ENCODE measurements around the gene ADGRV1.

GRCh38 chr5:91010090-91010489, 451.5 kb downstream of the ADGRV1 start:
- no peak for TF ChIP-seq RAD21 (CRISPR knock-in tag; conservative IDR thresholded peaks at IDR 0.05 in 1 of 2, IDR thresholded peaks at IDR 0.05 in 1 of 2)
- TF ChIP-seq CTCF (IDR thresholded peaks at IDR 0.05 in 2 of 3, conservative IDR thresholded peaks at IDR 0.05 in 1 of 3; ENCODE audit: insufficient read depth in 2 of 3, low read depth in 1 of 3, low read length in 3 of 3), result no peak
- TF ChIP-seq ATF3 (IDR thresholded peaks at IDR 0.05), result no peak
- no peak for TF ChIP-seq ATF3 (CRISPR knock-in tag; conservative IDR thresholded peaks at IDR 0.05)
- no peak for TF ChIP-seq ZNF280B (CRISPR knock-in tag; IDR thresholded peaks at IDR 0.05)
- TF ChIP-seq JUN (IDR thresholded peaks at IDR 0.05; ENCODE audit: borderline replicate concordance, low read depth, low read length), result no peak
- no peak for TF ChIP-seq JUN (CRISPR knock-in tag; IDR thresholded peaks at IDR 0.05; ENCODE audit: borderline replicate concordance)
- TF ChIP-seq MAFK (IDR thresholded peaks at IDR 0.05; ENCODE audit: low read length), result no peak
- TF ChIP-seq XRCC3 (IDR thresholded peaks at IDR 0.05), result no peak
- no peak for TF ChIP-seq ATF4 (CRISPR knock-in tag; IDR thresholded peaks at IDR 0.05)
- no peak for TF ChIP-seq RBM39 (optimal IDR thresholded peaks at IDR 0.05; ENCODE audit: low read depth, low read length)
- no peak for TF ChIP-seq MED1 (CRISPR knock-in tag; IDR thresholded peaks at IDR 0.05; ENCODE audit: borderline replicate concordance)
- no peak for TF ChIP-seq ZNF12 (CRISPR knock-in tag; IDR thresholded peaks at IDR 0.05)
- no peak for TF ChIP-seq TOE1 (IDR thresholded peaks at IDR 0.05; ENCODE audit: borderline replicate concordance)
- TF ChIP-seq TOE1 (CRISPR knock-in tag; IDR thresholded peaks at IDR 0.05; ENCODE audit: borderline replicate concordance, low read depth), result no peak
- no peak for TF ChIP-seq NR3C1 (CRISPR knock-in tag; IDR thresholded peaks at IDR 0.05)
- TF ChIP-seq EZH2 (IDR thresholded peaks at IDR 0.05; ENCODE audit: borderline replicate concordance, low read depth, low read length), result no peak

Data from K562 (cell line).